ENCODE results near the gene DEFB129. TPM values are rescaled to one million over a fixed set of nuclear protein-coding genes. Genes with fewer than 3 reads are reported as not detected.

The DEFB129 gene
- total RNA-seq, 2 experiments from 2014 or later = not detected

DNA sequence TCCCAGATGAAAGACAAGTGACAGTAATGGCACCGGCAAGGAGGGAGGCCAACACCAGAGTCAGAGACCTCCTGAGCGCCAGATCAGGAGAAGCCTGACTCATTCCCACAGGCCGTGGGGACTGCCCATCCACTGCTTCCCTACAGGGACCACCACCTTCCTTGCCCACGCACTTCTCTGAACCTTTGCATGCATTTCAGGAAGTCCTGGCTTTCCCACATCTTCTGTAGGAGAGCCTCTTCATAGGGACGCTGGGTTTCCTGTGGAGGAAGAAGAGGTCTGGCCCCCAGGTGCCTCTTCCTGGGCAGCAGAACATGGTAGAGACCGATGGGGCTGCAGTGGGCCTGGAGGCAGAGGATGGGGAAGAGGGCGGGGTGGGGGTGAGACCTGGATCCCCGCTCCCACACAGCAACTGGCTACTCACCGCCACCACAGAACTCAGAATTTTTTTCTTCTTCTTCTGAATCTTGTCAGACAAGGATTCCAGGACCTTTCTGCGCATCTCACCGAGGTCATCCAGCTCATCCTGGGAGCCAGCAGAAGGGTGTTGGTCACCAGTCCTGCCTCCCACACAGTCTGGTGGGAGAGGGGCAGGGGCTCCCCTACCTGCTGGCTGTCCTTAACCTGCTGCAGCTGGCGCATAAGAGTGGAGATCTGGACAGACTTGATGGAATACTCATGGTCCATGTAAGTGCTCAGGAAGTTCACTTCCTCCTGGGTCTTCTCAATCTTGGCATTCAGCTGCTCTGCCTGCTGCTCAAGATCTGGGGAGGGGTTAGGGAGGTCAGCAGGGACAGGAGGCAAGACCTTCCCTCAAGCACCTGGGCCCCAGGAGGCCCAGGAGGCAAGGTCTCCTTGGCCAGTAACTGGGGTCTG is 49.8 kb downstream of the DEFB129 start:
- Mint-ChIP-seq H3K36me3 (ENCODE audit: low read depth) (peaks cover 2% of the 10 kb centered on the region), H3K27ac (no peak overlapping the region)

GRCh38 chr20:277496-277781 is 50.4 kb downstream of the DEFB129 start:
- POLR2A ChIA-PET = interaction anchor here (0.6 kb wide), 1 partner anchor 109 kb away, joined by 3 read pairs; no protein-coding TSS in a partner anchor
- Mint-ChIP-seq H3K4me3 (no peak overlapping the region), H3K27me3 (ENCODE audit: low read depth) (no peaks in the 10 kb centered on the region), H3K9me3 (ENCODE audit: insufficient read depth) (no peaks in the 10 kb centered on the region), H3K4me1 (ENCODE audit: low read depth) (no peaks in the 10 kb centered on the region), H3K36me3 (ENCODE audit: low read depth) (peaks cover 2% of the 10 kb centered on the region), H3K27ac (no peak overlapping the region)
- CTCF ChIA-PET = interaction anchor here (1.0 to 1.4 kb wide), 2 partner anchors 54 to 56 kb away, joined by 4 read pairs; no protein-coding TSS in a partner anchor
- ATAC-seq (no peak), DNase-seq (no peak)

More for the DNA sequence above, 49.8 kb downstream of the DEFB129 start:
- no peak for DNase-seq
- H3K27me3 Mint-ChIP-seq (ENCODE audit: low read depth) = no peaks in the 10 kb centered on the region
- no peaks in the 10 kb centered on the region for H3K4me1 Mint-ChIP-seq (ENCODE audit: low read depth)
- ChIA-PET CTCF (interaction anchor here (1.0 to 1.4 kb wide), 2 partner anchors 54 to 57 kb away, joined by 4 read pairs; no protein-coding TSS in a partner anchor), POLR2A (interaction anchor here (0.6 kb wide), 1 partner anchor 109 kb away, joined by 3 read pairs; no protein-coding TSS in a partner anchor)
- no peak for ATAC-seq
- no peak overlapping the region for H3K4me3 Mint-ChIP-seq
- no peaks in the 10 kb centered on the region for H3K9me3 Mint-ChIP-seq (ENCODE audit: insufficient read depth)

- no peak for ATAC-seq
- Mint-ChIP-seq H3K27ac (no peak overlapping the region), H3K4me1 (ENCODE audit: low read depth) (no peaks in the 10 kb centered on the region), H3K9me3 (ENCODE audit: insufficient read depth) (no peaks in the 10 kb centered on the region), H3K4me3 (no peak overlapping the region), H3K27me3 (ENCODE audit: low read depth) (no peaks in the 10 kb centered on the region), H3K36me3 (ENCODE audit: low read depth) (peaks cover 2% of the 10 kb centered on the region)
- DNase-seq = no peak
- ChIA-PET POLR2A (interaction anchor here (0.6 kb wide), 1 partner anchor 55 kb away, joined by 3 read pairs; no protein-coding TSS in a partner anchor), CTCF (interaction anchor here (0.6 to 1.4 kb wide), 4 partner anchors 10 to 55 kb away, joined by 3 to 4 read pairs (median 4); no protein-coding TSS in a partner anchor)
Observed at GRCh38 chr20:278181-278580, 51.1 kb downstream of the DEFB129 start.

DNA sequence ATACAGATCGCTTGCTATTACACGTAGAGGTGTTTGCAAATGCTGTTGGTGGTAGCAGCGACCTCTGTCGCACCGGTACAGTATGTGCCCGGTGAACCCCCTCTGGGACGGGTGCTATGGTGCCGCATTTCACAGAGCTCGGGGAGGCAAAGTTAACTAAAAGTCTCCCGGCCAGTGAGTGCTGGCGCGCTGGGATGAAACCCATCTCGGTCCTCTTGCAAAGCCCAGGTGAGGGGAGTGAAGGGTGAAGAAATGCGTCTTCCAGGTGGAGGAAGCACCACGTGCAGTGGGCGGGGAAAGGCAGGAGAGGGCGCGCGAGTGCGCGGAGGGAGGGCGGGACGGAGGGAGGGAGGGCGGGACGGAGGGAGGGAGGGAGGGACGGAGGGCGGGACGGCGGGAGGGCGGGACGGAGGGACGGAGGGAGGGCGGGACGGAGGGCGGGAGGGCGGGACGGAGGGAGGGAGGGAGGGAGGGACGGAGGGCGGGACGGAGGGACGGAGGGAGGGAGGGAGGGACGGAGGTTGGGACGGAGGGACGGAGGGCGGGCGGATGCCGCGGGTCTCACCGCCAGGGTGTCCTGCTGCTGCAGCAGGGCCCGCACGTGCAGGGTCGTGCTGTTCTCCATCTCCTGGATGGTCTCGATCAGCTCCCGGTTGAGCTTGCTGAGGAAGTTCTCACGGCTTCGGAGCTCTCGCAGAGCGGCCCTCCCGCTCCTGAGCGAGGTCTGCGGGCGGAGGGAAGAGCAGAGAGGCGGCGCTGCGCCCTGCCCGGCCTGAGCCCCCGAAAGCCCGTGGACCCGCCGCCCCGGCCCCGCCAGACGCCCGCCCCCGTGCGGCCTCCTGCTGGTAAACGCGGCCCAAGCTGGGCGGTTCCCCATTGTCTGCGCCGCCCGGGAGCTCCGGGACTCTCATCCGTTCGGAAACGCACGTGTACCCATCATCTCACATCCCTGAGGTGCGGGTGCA is 51.8 kb downstream of the DEFB129 start:
- peak overlapping the region; percentile 34 for H3K4me3 Mint-ChIP-seq
- ChIA-PET CTCF (interaction anchor here (0.6 to 1.4 kb wide), 4 partner anchors 11 to 55 kb away, joined by 3 to 5 read pairs (median 4); no protein-coding TSS in a partner anchor), POLR2A (no interaction called here)
- peaks cover 2% of the 10 kb centered on the region for H3K36me3 Mint-ChIP-seq (ENCODE audit: low read depth)
- ATAC-seq (no peak), DNase-seq (no peak)
- H3K9me3 Mint-ChIP-seq (ENCODE audit: insufficient read depth) = no peaks in the 10 kb centered on the region
- H3K27ac Mint-ChIP-seq = no peak overlapping the region
- no peaks in the 10 kb centered on the region for H3K27me3 Mint-ChIP-seq (ENCODE audit: low read depth)
- H3K4me1 Mint-ChIP-seq (ENCODE audit: low read depth) = no peaks in the 10 kb centered on the region

Other genes starting within 250 kb of the DEFB129 start
- not detected for gene DEFB125, start 139.6 kb upstream of the DEFB129 start, total RNA-seq
- not detected for gene DEFB126, start 84.7 kb upstream of the DEFB129 start, total RNA-seq
- not detected for gene DEFB127, start 69.8 kb upstream of the DEFB129 start, total RNA-seq
- gene DEFB128, start 37.5 kb upstream of the DEFB129 start, total RNA-seq = not detected
- gene DEFB132, start 30.5 kb downstream of the DEFB129 start, total RNA-seq = not detected
- 1 to 10 TPM; 6.8 to 8.5 TPM for gene C20orf96, start 63.5 kb downstream of the DEFB129 start, total RNA-seq
- 10 to 100 TPM; 28.4 to 29.0 TPM for gene ZCCHC3, start 70.3 kb downstream of the DEFB129 start, total RNA-seq
- 1 to 10 TPM; 5.5 to 5.8 TPM for gene SOX12, start 98.3 kb downstream of the DEFB129 start, total RNA-seq
- 1 to 10 TPM; 1.4 to 2.4 TPM for gene NRSN2, start 119.9 kb downstream of the DEFB129 start, total RNA-seq
- 10 to 100 TPM; 32.6 to 32.8 TPM for gene TRIB3, start 153.5 kb downstream of the DEFB129 start, total RNA-seq
- gene RBCK1, start 181.0 kb downstream of the DEFB129 start, total RNA-seq = 100 to 1,000 TPM; 135 to 149 TPM
- gene TBC1D20, start 235.3 kb downstream of the DEFB129 start, total RNA-seq = 10 to 100 TPM; 30.1 to 30.7 TPM

Measured in activated CD8-positive, alpha-beta T cell treated with anti-CD3 and anti-CD28 coated beads, Interleukin-2, amount 10 ng/mL, durations not matched to agents 7 days and 5 days (primary cell).